Naive thymus-derived CD4-positive, alpha-beta T cell (primary cell): ENCODE data around the gene SMAD2. TPM values are rescaled to one million over a fixed set of nuclear protein-coding genes. Genes with fewer than 3 reads are reported as not detected.

Experiments
- ATAC-seq: fragments of 150-1000 bp; cut with Tn5 transposase; 2 replicates; pipeline ENCODE4 v1.10.0; 2021; ENCODE audit warnings: mild to moderate bottlenecking, moderate library complexity
- CTCF ChIA-PET: fragments of 350-600 bp; sonication (Branson Sonifier 250); formaldehyde crosslinking; loops from one replicate; lab custom pipeline; 2021; ENCODE audit warnings: antibody characterized with exemption; lab: Charles Lee
- POLR2A ChIA-PET: fragments of 350-600 bp; sonication (Branson Sonifier 250); formaldehyde crosslinking; loops from one replicate; lab custom pipeline; 2021; ENCODE audit warnings: antibody characterized with exemption, inconsistent platforms; lab: Charles Lee
- DNase-seq, 9 donors: peaks; one replicate each; pipeline versions ENCODE4 v3.0.0 to v3.0.0-alpha.2; 2020 to 2022; ENCODE audit warnings: mixed read lengths in 1 of 9
- H3K27ac ChIP-seq: one replicate; pipeline ENCODE4 v1.7.0; 2013; ENCODE audit warnings: mild to moderate bottlenecking, low read depth, low read length, moderate library complexity
- H3K27me3 ChIP-seq, 2 donors: one replicate each; pipeline ENCODE4 v1.7.0; 2013; ENCODE audit warnings: low read length in 2 of 2, mild to moderate bottlenecking in 2 of 2, moderate library complexity in 2 of 2; ENCODE audit not compliant: control insufficient read depth in 2 of 2, insufficient read depth in 2 of 2
- H3K36me3 ChIP-seq, 3 experiments: 1 replicate in 2 of 3; 2 replicates in 1 of 3; pipeline ENCODE4 v1.7.0; 2013; ENCODE audit warnings: low read length in 3 of 3, mild to moderate bottlenecking in 3 of 3, moderate library complexity in 1 of 3; ENCODE audit not compliant: insufficient read depth in 3 of 3, control insufficient read depth in 2 of 3
- H3K4me1 ChIP-seq, 2 donors: one replicate each; pipeline ENCODE4 v1.7.0; 2013; ENCODE audit warnings: low read length in 2 of 2, mild to moderate bottlenecking in 2 of 2, moderate library complexity in 1 of 2; ENCODE audit not compliant: control insufficient read depth in 2 of 2, insufficient read depth in 2 of 2
- H3K4me3 ChIP-seq: 2 replicates; pipeline ENCODE4 v1.7.0; 2013; ENCODE audit warnings: mild to moderate bottlenecking, low read length
- H3K9me3 ChIP-seq, 3 experiments: 1 replicate in 2 of 3; 2 replicates in 1 of 3; pipeline ENCODE4 v1.7.0; 2013; ENCODE audit warnings: low read length in 3 of 3; ENCODE audit not compliant: control insufficient read depth in 2 of 3
- H3K27ac Mint-ChIP-seq, 9 donors: one replicate each; pipeline ENCODE4 v1.8.0; 2020 to 2022; ENCODE audit warnings: mixed read lengths in 9 of 9, mild to moderate bottlenecking in 8 of 9, moderate library complexity in 5 of 9, inconsistent platforms in 2 of 9
- H3K27me3 Mint-ChIP-seq, 5 donors: one replicate each; pipeline ENCODE4 v1.8.0; 2021 to 2022; ENCODE audit warnings: mixed read lengths in 5 of 5, mild to moderate bottlenecking in 1 of 5
- H3K36me3 Mint-ChIP-seq, 5 donors: one replicate each; pipeline ENCODE4 v1.8.0; 2020 to 2022; ENCODE audit warnings: mixed read lengths in 5 of 5, mild to moderate bottlenecking in 3 of 5, inconsistent platforms in 1 of 5
- H3K4me1 Mint-ChIP-seq, 7 donors: one replicate each; pipeline ENCODE4 v1.8.0; 2020 to 2022; ENCODE audit warnings: mixed read lengths in 7 of 7, mild to moderate bottlenecking in 3 of 7, inconsistent platforms in 1 of 7
- H3K4me3 Mint-ChIP-seq, 10 donors: one replicate each; pipeline ENCODE4 v1.8.0; 2020 to 2022; ENCODE audit warnings: mild to moderate bottlenecking in 10 of 10, mixed read lengths in 10 of 10, moderate library complexity in 6 of 10, inconsistent platforms in 2 of 10
- H3K9me3 Mint-ChIP-seq, 11 donors: one replicate each; pipeline ENCODE4 v1.8.0; 2020 to 2022; ENCODE audit warnings: mixed read lengths in 11 of 11, mild to moderate bottlenecking in 4 of 11, inconsistent platforms in 1 of 11, moderate library complexity in 1 of 11
- intact Hi-C, 2 donors: fragments of 100-400 bp; cut with micrococcal nuclease; formaldehyde crosslinking; loops; one replicate each; pipeline ENCODE4 v1.15.1; 2023
- polyA plus RNA-seq, 2 donors: library from polyadenylated mRNA; unstranded; fragments of 300-500 nt; fragmentation: Illumina TruSeq; gene quantifications; one replicate each; pipeline ENCODE4 v1.2.3, GENCODE V29; 2021
- total RNA-seq, 6 experiments: library from RNA in 5 of 6; stranded (reverse) in 5 of 6; gene quantifications; 1 replicate in 5 of 6; 2 replicates in 1 of 6; pipeline ENCODE4 v1.2.3 and lab custom pipeline; 2021 to 2026

Gene SMAD2
- total and polyA plus RNA-seq, 7 experiments from 2014 or later: 91.3 to 164 (median 113) TPM

DNA sequence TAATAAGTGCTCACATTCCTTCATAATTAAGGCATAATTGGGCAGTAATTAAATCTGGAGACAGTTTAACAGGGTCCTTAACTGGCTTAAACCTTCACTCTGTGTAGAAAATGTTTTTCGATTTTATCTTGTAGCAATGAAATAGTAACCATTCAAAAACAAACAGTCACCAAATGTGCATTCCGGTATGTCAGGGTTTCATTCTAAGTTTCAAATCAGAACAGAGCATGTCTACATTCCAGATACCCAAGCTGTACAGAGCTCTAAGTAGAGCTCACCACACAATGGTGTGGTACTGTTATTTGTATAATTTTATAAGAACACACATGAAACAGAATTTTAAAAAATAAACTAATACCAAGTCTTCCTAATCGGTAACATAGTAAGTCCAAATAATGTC is 52.6 kb downstream of the SMAD2 start:
- Histone ChIP-seq H3K9me3 (no peaks in the 10 kb centered on the region), H3K36me3 (peaks cover 0 to 14% (median 0%) of the 10 kb centered on the region in 3 experiments), H3K4me3 (no peak overlapping the region), H3K27me3 (no peaks in the 10 kb centered on the region), H3K27ac (no peak overlapping the region), H3K4me1 (no peaks in the 10 kb centered on the region)
- Mint-ChIP-seq H3K27ac (peak overlapping the region in 1 of 9 donors; percentile 17), H3K36me3 (peaks cover 4 to 38% (median 25%) of the 10 kb centered on the region in 5 donors), H3K4me3 (no peak overlapping the region), H3K27me3 (no peaks in the 10 kb centered on the region), H3K4me1 (peaks cover 19 to 69% (median 59%) of the 10 kb centered on the region in 7 donors), H3K9me3 (peaks cover 0 to 10% (median 2%) of the 10 kb centered on the region in 11 donors)
- DNase-seq: no peak
- intact Hi-C loops: loop anchor here (2.0 to 5.0 kb wide), 4 partner anchors 15 to 144 kb away; partner anchors contain the start of gene SMAD2 (in 1 of the 2)
- ChIA-PET CTCF (no interaction called here), POLR2A (interaction anchor here (0.6 to 1.4 kb wide), 6 partner anchors 14 to 61 kb away, joined by 3 to 10 read pairs (median 3); partner anchors contain the start of gene SMAD2)
- no peak for ATAC-seq

DNA sequence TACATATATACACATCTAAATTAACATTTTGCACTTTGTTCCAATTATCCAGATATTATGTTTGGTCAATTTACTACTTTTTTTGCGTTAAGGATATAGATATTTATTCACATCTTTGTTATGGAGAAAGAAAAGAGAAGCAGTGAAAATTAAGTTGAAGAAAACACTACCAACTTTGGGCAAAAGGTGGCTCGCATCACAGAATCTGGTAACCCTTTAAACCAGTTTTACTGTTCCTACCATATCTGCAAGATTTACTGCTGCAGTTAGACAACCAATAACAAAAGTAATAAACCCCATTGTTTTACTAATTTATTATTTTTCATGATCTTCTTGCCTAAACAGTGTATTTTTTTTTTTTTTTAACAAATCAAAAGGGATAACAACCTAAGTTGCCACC is 53.6 kb downstream of the SMAD2 start:
- no peaks in the 10 kb centered on the region for H3K27me3 Mint-ChIP-seq
- H3K4me1 Mint-ChIP-seq: peaks cover 20 to 76% (median 68%) of the 10 kb centered on the region in 7 donors
- Histone ChIP-seq H3K27me3 (no peaks in the 10 kb centered on the region), H3K4me1 (no peaks in the 10 kb centered on the region), H3K27ac (no peak overlapping the region), H3K9me3 (no peaks in the 10 kb centered on the region), H3K4me3 (no peak overlapping the region), H3K36me3 (peaks cover 0 to 14% (median 0%) of the 10 kb centered on the region in 3 experiments)
- ChIA-PET CTCF (interaction anchor here (0.6 kb wide), 1 partner anchor 21 kb away, joined by 3 read pairs; no protein-coding TSS in a partner anchor), POLR2A (interaction anchor here (0.8 to 1.4 kb wide), 3 partner anchors 15 to 41 kb away, joined by 3 to 10 read pairs (median 3); no protein-coding TSS in a partner anchor)
- DNase-seq (peak in 2 of 9 donors; percentile 10 to 18), ATAC-seq (no peak)
- H3K4me3 Mint-ChIP-seq: no peak overlapping the region
- intact Hi-C loops: loop anchor here (2.0 to 5.0 kb wide), 4 partner anchors 16 to 145 kb away; partner anchors contain the start of gene SMAD2 (in 1 of the 2)
- peaks cover 0 to 10% (median 2%) of the 10 kb centered on the region in 11 donors for H3K9me3 Mint-ChIP-seq
- peak overlapping the region in 4 of 9 donors; percentile 8 to 42 (median 15) for H3K27ac Mint-ChIP-seq
- H3K36me3 Mint-ChIP-seq: peaks cover 4 to 30% (median 16%) of the 10 kb centered on the region in 5 donors

DNA sequence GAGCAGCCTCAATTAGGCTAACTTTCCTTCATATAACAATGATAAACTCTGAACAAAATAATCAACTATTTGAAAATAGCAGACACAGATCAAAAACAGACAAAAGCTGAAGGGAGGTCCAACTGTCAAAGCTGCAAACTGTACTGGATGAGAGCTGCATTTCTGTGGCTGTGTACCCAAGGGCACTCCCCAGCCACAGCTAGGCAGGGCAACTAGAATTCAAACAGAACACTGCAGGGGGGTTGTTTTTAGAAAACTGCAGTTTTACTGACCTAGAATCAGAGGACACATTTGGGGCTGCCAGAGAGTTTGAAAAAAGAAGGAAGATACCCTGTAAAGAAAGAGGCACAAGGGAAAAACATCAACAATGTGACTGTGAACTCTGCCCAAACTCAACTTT is 56.8 kb downstream of the SMAD2 start:
- ATAC-seq: no peak
- peak overlapping the region in 7 of 9 donors; percentile 0 to 88 (median 70) for H3K27ac Mint-ChIP-seq
- H3K36me3 Mint-ChIP-seq: peaks cover 0 to 16% (median 9%) of the 10 kb centered on the region in 5 donors
- DNase-seq: no peak
- Histone ChIP-seq H3K4me1 (no peaks in the 10 kb centered on the region), H3K27ac (no peak overlapping the region), H3K4me3 (no peak overlapping the region), H3K36me3 (peaks cover 0 to under 1% (median 0%) of the 10 kb centered on the region in 3 experiments), H3K27me3 (no peaks in the 10 kb centered on the region), H3K9me3 (no peaks in the 10 kb centered on the region)
- ChIA-PET POLR2A (no interaction called here), CTCF (no interaction called here)
- intact Hi-C loops: no loop called here
- H3K27me3 Mint-ChIP-seq: no peaks in the 10 kb centered on the region
- no peak overlapping the region for H3K4me3 Mint-ChIP-seq
- no peaks in the 10 kb centered on the region for H3K9me3 Mint-ChIP-seq
- peaks cover 17 to 83% (median 66%) of the 10 kb centered on the region in 7 donors for H3K4me1 Mint-ChIP-seq

DNA sequence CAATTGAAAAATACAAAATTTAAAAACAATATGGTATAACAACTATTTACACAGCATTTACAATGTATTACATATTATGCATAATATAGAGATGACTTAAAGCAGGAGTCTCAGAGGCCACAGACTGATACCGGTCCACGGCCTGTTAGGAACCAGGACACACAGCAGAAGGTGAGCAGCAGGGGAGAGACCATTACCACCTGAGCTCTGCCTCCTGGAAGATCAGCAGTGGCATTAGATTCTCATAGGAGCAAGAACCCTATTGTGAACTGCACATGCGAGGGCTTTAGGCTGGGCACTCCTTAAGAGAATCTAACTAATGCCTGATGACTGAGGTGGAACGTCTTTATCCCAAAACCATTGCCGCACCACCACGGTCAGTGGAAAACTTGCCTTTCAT is 58.0 kb downstream of the SMAD2 start:
- Mint-ChIP-seq H3K9me3 (no peaks in the 10 kb centered on the region), H3K27me3 (no peaks in the 10 kb centered on the region), H3K4me1 (peaks cover 17 to 73% (median 56%) of the 10 kb centered on the region in 7 donors), H3K4me3 (no peak overlapping the region), H3K36me3 (peaks cover 0 to 21% (median 14%) of the 10 kb centered on the region in 5 donors), H3K27ac (no peak overlapping the region)
- CTCF ChIA-PET: interaction anchor here (1.2 kb wide), 1 partner anchor 158 kb away, joined by 3 read pairs; no protein-coding TSS in a partner anchor
- POLR2A ChIA-PET: no interaction called here
- Histone ChIP-seq H3K4me3 (no peak overlapping the region), H3K9me3 (no peaks in the 10 kb centered on the region), H3K27me3 (no peaks in the 10 kb centered on the region), H3K27ac (no peak overlapping the region), H3K36me3 (peaks cover 0 to 10% (median 0%) of the 10 kb centered on the region in 3 experiments), H3K4me1 (no peaks in the 10 kb centered on the region)
- ATAC-seq (no peak), DNase-seq (no peak)
- intact Hi-C loops: no loop called here

DNA sequence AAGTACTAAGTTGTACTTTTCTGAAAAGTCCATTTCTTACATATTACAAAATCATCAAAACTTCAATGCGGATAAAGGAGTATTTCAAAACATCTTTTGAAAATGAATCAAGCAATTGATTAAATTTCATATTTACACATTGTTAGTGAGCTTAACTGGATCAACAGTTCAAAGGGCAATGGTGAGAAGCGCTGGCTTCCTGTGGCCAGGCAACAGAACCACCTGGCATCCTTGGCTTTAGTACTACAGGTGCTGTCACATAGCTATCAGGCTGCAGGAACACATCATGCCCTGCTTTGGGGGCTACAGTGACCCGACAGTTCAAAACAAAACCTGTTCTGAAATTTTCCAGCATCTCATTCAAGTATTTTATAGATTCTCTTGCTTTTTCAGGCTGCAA is 59.2 kb downstream of the SMAD2 start:
- ATAC-seq (no peak), DNase-seq (no peak)
- no peaks in the 10 kb centered on the region for H3K9me3 ChIP-seq
- H3K27me3 Mint-ChIP-seq: no peaks in the 10 kb centered on the region
- peak overlapping the region in 5 of 9 donors; percentile 17 to 66 (median 28) for H3K27ac Mint-ChIP-seq
- intact Hi-C loops: no loop called here
- H3K36me3 ChIP-seq: peaks cover 0 to 14% (median 0%) of the 10 kb centered on the region in 3 experiments
- H3K4me1 ChIP-seq: no peaks in the 10 kb centered on the region
- no peaks in the 10 kb centered on the region for H3K9me3 Mint-ChIP-seq
- peaks cover 0 to 27% (median 16%) of the 10 kb centered on the region in 5 donors for H3K36me3 Mint-ChIP-seq
- ChIA-PET CTCF (interaction anchor here (0.8 kb wide), 1 partner anchor 132 kb away, joined by 4 read pairs; no protein-coding TSS in a partner anchor), POLR2A (interaction anchor here (0.9 to 1.4 kb wide), 2 partner anchors 40 to 59 kb away, joined by 3 read pairs; partner anchors contain the start of gene SMAD2)
- peaks cover 9 to 62% (median 52%) of the 10 kb centered on the region in 7 donors for H3K4me1 Mint-ChIP-seq
- no peak overlapping the region for H3K27ac ChIP-seq
- H3K4me3 Mint-ChIP-seq: no peak overlapping the region
- H3K4me3 ChIP-seq: no peak overlapping the region
- H3K27me3 ChIP-seq: no peaks in the 10 kb centered on the region

DNA sequence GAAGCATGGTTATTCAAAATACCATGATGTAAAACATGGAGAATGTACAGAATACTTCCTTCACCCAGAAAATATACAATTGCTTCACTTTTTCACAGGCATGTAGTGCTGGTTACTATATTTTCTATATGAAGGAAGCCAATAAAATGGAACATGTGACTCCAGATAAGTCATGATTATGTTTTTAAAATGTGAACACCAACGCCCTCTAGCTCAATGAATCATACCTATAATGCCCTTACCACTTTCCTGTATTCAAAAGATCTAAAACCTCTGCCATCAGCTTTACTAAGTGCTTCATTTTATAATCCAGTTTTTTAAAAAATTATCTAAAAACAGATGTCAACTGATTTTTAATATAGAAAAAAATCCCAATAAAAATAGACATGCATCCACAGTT is 59.9 kb downstream of the SMAD2 start:
- POLR2A ChIA-PET: interaction anchor here (1.4 kb wide), 1 partner anchor 40 kb away, joined by 3 read pairs; no protein-coding TSS in a partner anchor
- H3K27ac Mint-ChIP-seq: peak overlapping the region in 5 of 9 donors; percentile 4 to 47 (median 21)
- intact Hi-C loops: no loop called here
- no peaks in the 10 kb centered on the region for H3K27me3 Mint-ChIP-seq
- ATAC-seq: no peak
- Histone ChIP-seq H3K27ac (no peak overlapping the region), H3K4me1 (no peaks in the 10 kb centered on the region), H3K4me3 (no peak overlapping the region), H3K36me3 (peaks cover 0 to 16% (median 0%) of the 10 kb centered on the region in 3 experiments), H3K9me3 (no peaks in the 10 kb centered on the region), H3K27me3 (no peaks in the 10 kb centered on the region)
- CTCF ChIA-PET: interaction anchor here (0.7 kb wide), 1 partner anchor 47 kb away, joined by 3 read pairs; no protein-coding TSS in a partner anchor
- peaks cover 9 to 59% (median 49%) of the 10 kb centered on the region in 7 donors for H3K4me1 Mint-ChIP-seq
- peaks cover 0 to 30% (median 16%) of the 10 kb centered on the region in 5 donors for H3K36me3 Mint-ChIP-seq
- H3K9me3 Mint-ChIP-seq: no peaks in the 10 kb centered on the region
- DNase-seq: no peak
- H3K4me3 Mint-ChIP-seq: no peak overlapping the region
